GM19395 (cell line): ENCODE measurements around the gene ECI2.
"Not testable (repeated sequence)": the region's sequence is repeated elsewhere in the genome, so short reads cannot be mapped to it uniquely, and the experiment has no call there.

Experiments
- ATAC-seq: cut with Tn5 transposase; IDR thresholded peaks from one replicate; pipeline ENCODE4 v1.9.1; 2021; ENCODE audit warnings: mild to moderate bottlenecking, moderate library complexity; ENCODE audit not compliant: unreplicated experiment

ECI2 gene

DNA sequence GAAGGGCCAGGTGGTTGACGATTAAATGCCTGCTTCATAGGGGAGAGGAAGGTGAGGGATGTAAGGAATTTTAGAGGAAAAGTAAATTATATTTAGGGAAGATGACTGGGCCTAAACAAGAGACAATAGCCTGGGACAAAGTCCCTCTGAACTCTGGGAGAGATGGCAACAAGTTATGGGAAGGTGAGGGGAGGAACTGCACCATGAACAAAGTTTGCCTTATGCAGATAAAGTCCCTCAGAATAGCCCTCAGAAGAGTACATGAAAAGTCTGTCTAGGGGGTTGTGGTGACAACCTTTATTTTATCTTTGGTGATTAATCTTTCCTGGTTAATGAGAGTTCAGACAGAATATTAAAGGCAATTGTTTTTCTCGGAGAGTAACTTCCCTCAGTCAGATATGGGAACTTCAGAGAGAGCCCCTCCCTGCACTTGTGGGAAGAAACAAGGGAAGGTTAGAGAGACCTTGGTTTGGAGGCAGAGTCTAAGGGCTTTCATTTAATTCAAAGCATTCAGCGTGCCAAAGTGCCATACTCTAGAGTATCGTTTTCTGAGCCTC is 29.3 kb downstream of the ECI2 start:
- ATAC-seq: no peak

DNA sequence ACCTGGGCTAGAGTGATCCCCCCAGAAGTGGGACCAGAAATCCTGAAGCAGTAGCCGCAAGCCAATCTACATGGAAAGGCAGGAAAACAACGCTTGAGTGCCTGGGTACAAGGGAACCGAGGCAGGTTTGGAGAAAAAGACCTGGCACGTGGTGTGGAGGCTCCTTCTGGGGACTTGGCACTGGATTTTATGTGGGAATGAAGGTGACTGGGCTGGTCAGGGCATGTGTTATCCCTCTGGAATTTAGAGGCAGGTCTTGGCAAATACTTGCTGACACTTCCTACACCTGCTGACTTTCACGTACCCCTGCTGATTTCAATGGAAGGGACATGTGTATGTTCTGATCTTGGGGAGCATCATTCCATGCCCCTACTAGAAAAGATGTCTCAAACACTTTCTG is 31.4 kb downstream of the ECI2 start:
- ATAC-seq: no peak

DNA sequence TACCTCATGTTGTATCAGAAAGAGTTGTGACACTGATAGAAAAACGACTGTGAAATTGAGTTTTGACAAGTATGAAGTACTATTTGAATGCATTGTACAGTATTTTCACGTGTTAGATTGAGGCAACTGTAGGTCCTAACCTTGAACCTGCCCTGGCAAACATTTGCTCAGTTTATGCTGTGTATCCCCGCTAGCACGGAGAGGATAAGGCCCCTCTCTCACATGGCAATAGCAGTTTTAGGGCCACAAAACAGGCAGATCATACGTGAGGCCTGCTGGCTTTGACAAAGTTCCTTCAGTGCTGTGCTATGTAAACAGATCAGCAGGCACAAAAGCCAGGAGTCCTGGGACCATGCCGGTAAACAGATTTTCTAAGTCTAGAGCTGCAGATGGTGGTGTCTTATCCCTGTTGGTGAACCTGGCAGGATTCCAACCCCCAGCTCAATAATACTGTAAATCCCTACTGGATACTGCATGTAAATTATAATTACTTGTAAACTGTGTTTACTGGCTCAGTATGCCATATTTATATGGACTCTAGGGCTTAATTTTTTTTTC is 32.6 kb downstream of the ECI2 start:
- no peak for ATAC-seq

DNA sequence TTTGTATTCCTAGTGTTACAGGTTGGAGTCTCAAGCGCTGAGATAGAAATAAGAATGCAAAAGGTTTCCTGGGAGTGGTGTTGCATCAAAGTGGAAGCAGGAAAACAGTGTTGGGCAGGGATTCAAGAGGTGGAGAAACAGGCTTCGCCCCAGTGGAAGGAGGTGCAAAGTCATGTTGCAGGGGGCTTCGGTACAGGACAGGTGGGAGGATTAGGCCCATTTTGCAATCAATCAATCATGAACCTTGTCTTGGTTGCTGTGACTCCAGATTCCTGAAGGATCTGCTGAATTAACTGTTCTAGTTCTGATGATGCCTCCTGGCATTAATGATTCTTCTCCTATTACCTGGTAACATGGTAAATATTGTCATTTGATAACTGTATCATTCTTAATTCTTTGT is 34.1 kb downstream of the ECI2 start:
- no peak for ATAC-seq

DNA sequence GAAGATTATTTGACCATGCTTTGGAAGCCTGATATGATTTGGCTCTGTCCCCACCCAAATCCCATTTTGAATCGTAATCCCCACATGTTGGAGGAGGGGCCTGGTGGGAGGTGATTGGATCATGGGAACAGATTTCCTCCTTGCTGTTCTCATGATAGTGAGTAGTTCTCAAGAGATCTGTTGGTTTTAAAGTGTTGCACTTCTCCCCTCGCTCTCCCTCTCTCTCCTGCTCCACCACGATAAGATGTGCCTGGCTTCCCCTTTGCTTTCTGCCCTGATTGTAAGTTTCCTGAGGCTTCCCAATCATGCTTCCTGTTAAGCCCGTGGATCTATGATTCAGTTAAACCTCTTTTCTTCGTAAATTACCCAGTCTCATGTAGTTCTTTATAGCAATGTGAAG is 34.7 kb downstream of the ECI2 start:
- ATAC-seq: no peak

DNA sequence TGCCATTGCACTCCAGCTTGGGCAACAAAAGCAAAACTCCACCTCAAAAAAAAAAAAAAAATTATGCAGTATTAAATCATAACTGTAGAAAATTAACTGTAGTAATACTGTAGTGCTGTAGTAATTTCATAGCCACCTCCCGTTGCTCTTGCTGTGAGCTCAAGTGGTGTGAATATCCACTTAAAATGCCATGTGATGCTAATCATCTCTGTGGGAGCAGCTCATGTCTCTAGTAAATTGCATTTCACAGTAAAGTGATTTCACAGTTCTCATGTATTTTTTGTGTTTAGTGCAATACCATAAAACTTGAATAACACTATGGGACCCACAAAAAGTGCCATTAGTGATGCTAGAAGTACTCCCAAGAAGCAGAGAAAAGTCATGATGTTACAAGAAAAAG is 42.1 kb downstream of the ECI2 start:
- no peak for ATAC-seq

DNA sequence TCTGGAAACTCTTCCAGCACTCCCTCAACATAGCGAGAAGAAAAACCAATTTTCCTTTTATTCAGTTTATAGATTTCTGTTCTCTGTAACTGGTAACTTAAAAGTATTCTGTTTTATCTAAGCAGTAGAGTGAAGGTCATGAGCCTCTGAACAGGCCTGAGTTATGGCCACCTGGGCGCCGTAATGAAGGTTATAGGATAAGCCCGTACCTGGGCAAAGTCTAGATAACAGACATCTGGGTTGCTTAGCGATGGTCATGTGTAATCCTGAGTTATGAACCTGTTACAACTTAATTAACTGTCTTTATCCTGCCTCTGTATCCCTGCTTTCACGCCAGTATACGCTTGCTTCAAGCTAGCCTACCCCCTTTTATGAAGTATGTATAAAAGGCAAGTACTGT is 43.4 kb downstream of the ECI2 start:
- ATAC-seq: no peak

DNA sequence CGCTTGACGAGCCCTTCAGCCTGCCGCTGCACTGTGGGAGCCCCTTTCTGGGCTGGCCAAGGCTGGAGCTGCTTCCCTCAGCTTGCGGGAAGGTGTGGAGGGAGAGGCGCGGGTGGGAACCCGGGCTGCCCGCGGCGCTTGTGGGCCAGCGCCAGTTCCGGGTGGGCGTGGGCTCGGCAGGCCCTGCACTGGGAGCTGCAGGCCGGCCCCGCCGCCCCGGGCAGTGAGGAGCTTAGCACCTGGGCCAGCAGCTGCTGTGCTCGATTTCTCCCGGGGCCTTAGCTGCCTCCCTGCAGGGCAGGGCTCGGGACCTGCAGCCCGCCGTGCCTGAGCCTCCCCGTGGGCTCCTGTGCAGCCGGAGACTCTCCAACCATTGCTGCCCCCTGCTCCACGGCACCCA is 45.3 kb downstream of the ECI2 start:
- not testable (repeated sequence) for ATAC-seq

DNA sequence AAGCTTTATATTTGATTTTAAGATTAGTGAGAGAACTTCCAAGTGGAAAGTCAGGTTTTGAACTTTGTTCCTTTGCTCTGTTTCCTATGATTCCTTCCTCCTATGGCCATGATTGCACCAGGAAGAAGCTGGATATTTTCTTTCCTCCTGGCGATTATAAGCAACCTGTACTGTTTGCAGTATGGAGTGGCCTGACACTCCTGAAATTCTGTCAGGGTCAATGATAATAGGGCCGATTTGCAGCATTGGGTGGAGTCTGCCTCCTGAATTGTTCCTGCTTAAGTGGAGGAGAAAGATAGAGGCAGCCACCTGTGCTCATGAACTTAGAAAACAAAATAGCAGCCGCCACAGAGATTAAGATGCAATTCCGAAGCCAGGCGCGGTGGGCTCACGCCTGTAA is 46.7 kb downstream of the ECI2 start:
- no peak for ATAC-seq

DNA sequence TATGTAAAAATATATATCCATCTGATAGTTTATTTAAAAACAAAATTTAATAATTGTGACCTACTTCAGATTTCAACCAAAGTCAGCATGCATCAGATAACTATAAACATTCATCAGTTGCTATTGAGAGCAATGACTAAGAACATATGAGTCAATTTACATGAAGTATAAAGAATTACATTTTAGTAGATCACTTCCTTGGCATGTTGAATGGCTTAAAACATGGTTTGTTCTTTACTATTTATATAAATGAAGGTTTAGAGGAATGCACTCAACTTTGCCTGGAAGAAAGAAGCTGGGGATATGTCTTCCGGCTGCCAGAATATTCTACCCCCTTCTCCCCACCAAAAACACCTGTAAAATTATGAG is 50.1 kb downstream of the ECI2 start:
- no peak for ATAC-seq

DNA sequence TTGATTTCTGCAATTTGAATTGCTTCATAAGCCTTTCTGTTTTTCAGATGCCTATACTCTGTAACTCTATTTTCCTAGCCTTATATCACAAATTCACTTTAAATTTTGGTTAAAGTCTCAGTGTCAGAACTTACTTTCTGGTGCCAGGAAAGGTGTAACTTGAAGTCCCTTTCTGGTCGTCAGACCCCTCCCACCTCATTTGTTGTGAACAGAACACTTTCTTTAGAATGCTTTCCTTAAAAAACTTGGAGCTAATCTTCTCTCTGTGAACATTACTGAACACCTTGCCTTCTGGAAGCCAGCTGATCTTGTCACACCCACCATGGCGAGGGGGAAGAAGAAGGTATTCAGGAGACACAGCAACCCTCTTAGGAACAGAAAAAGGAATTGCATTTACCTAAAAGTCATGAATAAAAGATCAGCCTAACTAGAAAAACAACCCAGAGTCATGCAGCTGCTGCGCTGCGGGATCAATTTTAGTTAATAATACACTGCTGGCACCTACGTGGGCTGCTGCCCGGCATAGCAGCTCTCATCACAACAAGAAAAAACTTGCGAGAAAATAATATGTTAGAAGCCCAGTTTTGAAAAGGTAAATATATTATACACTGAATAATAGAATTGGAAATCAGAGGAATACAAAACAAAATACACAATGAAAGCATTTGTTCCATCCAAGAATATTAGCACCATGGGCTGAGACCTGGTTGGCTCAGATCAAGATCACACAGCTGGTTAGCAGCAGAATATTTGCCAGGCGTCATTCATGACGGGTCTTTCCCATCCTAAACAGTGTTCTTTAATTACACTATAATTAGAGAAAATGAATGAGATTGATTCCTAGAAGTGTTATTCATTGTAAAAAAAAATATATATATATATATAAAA is 50.7 kb downstream of the ECI2 start:
- no peak for ATAC-seq

DNA sequence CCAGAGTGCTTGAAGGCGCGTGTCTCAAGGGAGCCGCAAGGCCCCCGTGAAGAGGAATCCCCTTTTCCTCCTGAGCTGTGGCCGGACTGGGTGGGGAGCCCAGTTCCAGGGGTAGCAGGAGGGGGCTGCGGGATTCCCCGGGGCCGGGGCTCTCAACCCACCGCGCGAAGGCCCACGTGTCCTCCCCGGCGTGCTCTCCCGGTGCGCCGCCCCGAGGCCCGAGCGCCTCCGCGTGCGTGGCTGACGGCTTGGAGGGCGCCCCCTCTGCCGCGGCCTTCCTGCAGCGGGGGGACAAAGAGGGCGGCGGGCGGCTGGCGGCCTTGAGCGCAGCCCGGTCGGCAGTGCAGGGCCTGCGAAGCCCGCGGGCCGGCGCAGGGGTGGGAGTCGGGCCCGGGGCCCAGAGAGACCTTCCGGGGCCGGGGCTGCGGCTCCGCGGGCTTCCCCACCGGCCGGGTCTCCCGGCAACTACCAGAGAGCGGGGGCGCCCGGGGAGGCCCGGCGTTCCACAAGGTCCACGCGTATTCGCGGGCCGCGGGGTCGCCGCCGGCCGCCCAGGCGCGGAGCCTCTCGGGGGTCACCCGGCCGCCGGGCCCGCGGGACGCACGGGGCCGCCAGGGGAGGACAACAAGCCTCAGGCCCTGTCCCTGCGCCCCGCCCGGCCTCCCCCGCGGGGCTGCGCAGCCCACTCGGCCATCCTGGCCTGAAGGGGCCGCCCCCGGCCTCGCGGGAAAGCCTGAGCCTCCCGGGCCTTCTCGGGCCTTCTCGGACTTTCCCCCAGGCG is 56.5 kb downstream of the ECI2 start, which contains the start of gene FAM217A:
FAM217A (minus strand) TSS at position 447 of the 781 bp plus-strand sequence. CDS start 1,723 bp downstream, outside the sequence.
- ATAC-seq: no peak

DNA sequence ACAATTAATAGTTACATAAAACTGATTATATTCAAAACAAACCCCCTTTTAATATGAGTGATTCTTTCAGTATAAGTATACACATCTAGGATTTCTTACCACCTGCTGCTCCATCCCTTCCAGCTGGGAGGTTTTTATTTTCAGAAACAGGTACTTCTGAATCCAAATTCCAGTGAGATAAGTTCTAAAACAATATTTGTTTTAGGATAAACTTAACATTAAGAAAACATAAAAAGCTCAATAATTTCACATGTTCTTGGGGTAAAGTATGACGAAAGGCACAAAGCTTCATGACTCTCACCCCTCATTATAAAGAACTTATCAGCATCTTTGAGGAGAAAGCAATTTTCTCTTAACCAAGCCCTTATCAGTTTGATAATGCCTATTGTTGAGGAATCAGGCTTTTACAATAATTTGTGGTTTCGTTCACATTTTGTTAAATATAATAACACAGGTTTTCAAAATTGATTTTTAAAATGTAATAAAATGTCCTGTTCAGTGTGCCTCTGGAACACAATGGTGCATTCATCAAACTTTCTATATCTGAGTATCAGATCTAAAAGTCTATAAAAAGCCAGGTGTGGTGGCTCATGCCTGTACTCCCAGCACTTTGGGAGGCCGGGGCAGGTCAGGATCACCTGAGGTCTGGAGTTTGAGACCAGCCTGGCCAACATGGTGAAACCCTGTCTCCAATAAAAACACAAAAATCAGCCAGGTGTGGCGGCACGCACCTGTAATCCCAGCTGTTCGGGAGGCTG is 60.7 kb downstream of the ECI2 start:
- no peak for ATAC-seq

DNA sequence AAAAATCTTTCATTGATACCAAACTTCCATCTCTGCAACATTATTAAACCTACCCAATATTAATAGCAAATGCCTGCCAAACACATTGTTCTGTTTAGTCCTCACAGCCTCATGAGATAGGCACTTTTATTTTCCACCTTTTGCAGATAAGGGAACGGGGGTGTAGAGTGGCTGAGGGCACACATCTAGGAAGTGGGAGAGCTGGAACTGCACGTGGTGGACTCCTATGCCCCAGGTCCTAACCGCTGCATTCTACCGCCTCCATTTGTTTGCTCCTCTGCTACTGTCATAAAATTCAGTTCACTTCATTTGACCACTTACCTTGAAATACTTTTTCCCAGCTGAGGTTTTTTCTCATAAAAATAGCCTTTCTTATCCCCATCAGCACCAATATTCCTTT is 64.0 kb downstream of the ECI2 start:
- no peak for ATAC-seq

DNA sequence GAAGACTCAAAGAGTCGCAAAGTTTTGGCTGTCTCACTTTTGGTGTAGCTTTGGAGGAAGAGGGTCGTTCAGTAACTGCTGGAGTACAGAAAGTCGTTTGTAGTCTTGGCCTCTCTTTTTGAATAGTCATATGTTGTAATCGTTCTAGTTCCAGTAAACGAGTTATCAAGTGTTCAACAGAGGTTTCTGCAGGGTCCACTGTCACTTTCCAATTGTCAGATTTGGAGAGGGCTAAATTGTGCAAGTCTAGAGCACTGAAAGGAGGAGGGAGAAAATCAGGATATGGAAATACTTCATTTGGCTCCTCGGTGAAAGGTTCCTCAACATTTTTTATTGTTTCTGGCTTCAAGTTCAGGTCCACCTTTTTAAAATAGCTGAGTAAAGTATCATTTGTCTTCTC is 66.2 kb downstream of the ECI2 start:
- no peak for ATAC-seq

DNA sequence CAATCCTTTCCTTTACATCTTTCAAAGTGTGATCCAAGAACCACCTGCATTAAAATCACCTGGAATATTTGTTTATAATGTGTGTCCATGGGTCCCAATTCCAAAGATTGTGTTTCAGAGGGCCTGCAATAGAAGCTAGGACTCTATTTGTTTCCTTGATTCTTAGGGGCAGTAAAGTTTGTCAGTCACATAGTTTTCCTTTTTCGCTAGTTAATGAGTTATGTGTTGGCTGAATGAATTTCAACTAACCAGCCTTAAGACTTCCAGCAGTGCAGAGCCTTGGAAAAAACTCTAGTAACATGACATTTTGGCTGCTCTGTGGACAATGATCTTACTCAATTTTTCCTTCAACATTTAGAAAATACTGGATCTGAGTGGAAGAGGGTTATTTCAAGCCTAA is 67.7 kb downstream of the ECI2 start:
- ATAC-seq: no peak

DNA sequence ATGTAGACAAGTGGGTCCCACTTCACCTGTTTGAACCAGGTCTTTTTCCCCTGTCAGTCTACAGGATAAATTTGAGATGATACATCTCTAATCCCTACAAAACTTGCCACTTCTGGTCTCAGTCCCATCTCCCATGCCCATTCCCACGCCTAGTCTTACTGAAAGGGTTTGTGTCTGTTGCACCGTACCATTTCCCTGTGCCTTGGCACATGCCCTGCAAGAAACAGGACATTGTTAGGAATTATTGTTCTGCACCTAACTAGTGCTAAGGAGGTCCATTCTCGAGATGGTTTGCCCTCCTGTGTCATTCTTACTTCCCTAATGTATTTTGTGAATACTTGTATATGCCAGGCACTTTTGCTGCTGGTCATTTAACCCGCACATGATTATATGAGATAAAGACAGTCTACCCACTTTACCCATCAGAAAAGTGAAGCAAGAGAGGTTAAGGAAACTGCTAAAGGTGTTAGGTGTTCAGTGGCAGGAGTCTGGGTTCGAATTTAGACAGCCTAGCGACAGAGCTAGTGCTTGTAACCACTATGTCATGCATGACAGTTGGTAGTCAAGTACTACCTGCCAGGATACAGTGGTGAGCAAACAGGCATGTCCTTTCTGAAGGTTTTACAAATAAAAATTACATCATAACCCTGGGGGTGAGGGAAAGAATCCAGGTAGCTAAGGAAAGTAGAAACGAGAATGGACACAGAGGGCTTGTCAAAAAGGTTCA is 69.2 kb downstream of the ECI2 start:
- no peak for ATAC-seq
